Dermis microvascular lymphatic vessel endothelial cell (primary cell): ENCODE data around the gene HEXA. TPM values are rescaled to one million over a fixed set of nuclear protein-coding genes. Genes with fewer than 3 reads are reported as not detected.
A peak's percentile ranks its signal among the peaks of the same experiment; 100 is the strongest.

Experiments used
- DNase-seq, 2 donors: peaks; one replicate each; pipeline versions ENCODE4 v3.0.0 to v3.0.0-alpha.2; 2010; ENCODE audit warnings: low read depth in 2 of 2
- total RNA-seq: library from RNA; depleted of rRNA; stranded (reverse); fragments of >200 nt; gene quantifications from 2 replicates; pipeline ENCODE4 v1.2.1, GENCODE V29; 2014

Gene HEXA
- total RNA-seq, 1 donor from 2014 or later: 61.4 TPM

DNA sequence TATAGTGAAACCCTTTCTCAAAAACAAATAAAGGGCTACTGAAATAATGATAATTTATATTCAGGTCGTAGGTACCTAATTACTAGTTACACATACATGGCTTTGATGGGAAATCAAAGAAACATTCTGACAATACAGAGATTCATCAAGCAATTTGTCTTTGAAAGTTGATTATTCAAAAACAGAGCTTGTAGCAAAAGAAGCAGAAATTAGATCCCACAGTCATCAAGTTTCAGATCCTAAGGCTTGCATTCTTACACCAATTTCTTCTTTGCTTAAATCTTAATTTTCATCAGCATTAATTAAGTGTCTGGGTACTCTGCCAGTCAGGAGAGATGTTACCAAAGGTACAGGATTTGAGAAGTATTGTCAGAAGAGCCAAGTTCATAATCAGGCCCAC is 1.5 kb upstream of the HEXA start:
- DNase-seq: no peak

DNA sequence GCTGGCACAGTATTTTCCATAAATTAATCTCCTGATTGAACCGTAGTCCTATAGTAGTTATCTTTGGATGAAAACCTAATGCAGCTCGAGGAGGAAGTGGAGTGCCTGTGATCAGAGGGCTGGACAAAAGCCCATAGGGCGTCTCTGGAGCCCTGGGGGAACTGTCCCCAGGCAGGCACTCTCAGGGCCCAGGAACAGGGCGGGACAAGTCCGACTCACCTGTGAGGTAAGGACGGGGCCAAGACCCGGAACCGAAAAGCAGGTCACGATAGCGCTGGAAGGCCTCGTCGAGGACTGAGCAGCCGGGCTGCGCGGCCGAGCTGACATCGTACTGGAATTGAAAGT is 341 bp downstream of the HEXA start:
- DNase-seq: no peak

DNA sequence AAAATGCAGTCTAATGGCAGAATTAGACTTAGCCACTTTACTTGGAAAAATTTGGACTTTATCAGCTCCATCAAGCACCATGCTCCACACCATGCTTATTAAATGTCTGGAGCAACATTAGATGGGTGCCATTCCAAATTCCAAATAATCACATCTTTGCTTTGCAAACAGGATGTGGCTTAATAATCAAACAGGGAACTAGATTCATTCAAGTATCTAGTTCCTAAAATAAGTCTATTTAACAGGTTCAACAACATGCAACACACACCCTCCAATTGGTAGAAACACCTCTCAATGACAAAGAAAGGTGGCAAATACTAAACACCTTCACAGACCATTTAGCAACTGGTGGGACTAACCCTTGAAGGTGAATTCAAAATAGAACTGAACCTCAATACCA is 3.5 kb downstream of the HEXA start:
- DNase-seq: no peak

- peak in 1 of 2 donors; percentile 40 for DNase-seq
Observed at GRCh38 chr15:72369964-72370363, 5.8 kb downstream of the HEXA start.

- peak in 1 of 2 donors; percentile 19 for DNase-seq
Observed at GRCh38 chr15:72368899-72369298, 6.9 kb downstream of the HEXA start.

- DNase-seq: no peak
Observed at GRCh38 chr15:72368325-72368724, 7.5 kb downstream of the HEXA start.

GRCh38 chr15:72365844-72366243 is 10.0 kb downstream of the HEXA start:
- no peak for DNase-seq

GRCh38 chr15:72361176-72361575 is 14.6 kb downstream of the HEXA start:
- no peak for DNase-seq

DNA sequence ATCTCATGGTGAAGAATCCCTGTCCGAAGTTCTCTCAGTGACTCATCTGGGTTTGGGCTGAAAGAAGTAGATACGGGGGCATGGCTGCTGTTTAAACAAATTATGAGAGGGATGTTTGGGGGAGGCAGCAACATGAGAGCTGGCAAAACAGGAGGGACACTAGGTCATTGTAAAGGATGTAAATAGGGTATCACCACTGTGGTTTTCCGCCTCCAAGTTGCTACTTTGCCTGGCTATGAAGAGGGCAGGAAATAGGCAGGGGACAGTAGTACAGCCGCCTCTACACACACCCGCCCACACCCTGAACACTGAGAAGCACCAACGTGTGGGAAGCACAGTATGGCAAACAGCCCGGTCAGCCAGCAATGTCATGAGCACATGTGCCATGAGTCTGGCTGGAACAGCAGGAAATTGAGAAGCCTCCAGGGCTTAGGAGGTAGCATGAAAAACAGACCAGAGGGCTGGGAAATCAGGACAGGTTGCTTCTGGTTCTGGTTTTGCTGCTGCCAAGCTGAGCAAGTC is 17.1 kb downstream of the HEXA start:
- DNase-seq: peak; percentile 73 to 87

GRCh38 chr15:72358121-72358520 is 17.7 kb downstream of the HEXA start:
- no peak for DNase-seq

DNA sequence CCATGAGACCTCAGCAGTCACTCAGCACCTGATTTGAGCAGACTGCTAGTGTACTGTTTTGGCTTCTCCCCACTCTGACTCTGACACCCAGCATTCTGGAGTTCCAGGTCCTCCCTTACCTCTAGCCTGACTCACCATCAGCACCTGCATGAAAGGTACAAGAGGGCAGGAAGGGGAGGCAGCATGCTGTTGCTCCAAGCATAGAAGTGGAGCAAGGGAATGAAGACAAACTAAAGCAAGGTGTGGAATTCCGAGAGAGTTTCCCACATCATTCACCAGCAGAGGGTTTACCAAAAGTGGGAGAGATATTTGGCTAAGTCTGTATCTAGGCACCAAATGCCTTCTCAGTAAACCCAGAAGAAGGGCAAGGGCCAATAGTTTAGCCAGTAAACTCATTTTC is 21.3 kb downstream of the HEXA start:
- no peak for DNase-seq

DNA sequence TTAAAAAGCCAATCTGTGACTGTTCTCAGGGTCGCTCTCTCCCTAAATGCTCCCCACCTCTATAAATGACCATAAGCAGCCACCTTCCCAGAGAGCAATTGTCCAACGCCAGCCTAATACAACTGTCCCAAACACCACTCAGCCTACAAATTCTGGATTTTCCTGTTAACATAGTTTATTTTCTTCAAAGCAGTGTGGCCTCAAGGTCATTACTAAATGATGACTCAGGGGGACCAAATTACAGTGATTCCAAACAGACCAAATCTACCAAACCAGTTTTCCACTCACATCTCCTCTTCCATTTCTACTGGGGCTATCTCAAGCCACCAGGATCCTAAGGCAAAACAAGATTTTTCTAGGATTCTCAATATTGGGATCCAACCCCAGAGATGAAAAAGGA is 22.5 kb downstream of the HEXA start:
- DNase-seq: no peak

GRCh38 chr15:72345806-72346205 is 30.0 kb downstream of the HEXA start:
- DNase-seq: no peak

- DNase-seq: no peak
Observed at GRCh38 chr15:72345280-72345679, 30.5 kb downstream of the HEXA start.

DNA sequence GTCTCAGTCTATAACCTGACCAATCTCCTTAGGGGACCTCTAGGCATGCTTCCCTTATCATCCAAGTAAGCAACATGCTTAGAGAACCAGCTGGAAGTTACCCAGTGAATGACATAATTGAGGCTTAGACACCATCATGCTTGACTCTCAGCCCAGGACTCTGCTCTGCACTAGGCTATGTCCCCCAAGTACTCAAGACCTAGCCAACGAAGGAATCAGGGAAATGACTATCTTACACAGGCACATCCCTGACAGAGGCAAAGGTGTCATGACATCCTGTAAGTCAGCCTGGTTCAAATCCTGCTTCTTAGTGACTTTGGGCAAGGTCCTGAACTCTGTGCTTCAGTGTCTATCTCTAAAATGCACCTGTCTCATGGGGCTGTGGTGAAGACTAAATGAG is 31.2 kb downstream of the HEXA start:
- DNase-seq: no peak

GRCh38 chr15:72342385-72342784 is 33.4 kb downstream of the HEXA start:
- DNase-seq: peak in 1 of 2 donors; percentile 51

DNA sequence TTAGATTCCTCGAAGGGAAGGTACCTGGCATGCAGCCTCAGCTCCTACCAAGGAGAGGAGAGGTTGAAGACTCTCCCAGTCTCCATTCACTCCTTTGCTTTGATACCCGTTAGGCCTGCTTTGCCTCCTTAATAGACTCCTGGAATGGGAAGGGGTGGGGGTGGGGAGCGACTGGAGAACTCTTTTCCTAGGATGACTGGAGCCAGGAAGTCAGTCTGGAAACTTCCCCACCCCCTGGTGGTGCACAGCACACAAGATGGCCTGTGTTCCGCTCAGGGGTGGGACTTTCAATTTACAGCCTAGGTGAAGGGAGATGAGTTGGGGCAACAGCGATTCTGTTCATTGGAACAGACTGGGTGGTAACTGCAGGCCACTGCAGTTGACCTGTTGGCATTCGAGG is 34.5 kb downstream of the HEXA start:
- peak in 1 of 2 donors; percentile 29 for DNase-seq

DNA sequence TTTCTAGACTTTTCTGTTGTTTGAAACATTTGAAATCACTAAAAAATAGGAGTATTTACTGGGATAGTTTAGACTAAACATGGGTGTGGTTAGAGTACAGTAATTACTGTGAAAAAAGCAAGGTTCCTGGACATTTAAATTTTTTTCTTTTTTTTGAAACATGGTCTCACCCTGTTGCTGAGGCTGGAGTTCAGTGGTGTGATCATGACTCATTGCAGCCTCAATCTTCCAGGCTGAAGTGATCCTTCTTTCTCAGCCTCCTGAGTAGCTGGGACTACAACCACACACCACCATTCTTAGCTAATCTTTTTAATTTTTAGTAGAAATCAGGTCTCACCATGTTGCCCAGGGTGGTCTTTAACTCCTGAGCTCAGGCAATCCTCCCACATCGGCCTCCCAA is 35.4 kb downstream of the HEXA start:
- no peak for DNase-seq

GRCh38 chr15:72339777-72340177 is 36.0 kb downstream of the HEXA start:
- DNase-seq: peak; percentile 71 to 81

DNA sequence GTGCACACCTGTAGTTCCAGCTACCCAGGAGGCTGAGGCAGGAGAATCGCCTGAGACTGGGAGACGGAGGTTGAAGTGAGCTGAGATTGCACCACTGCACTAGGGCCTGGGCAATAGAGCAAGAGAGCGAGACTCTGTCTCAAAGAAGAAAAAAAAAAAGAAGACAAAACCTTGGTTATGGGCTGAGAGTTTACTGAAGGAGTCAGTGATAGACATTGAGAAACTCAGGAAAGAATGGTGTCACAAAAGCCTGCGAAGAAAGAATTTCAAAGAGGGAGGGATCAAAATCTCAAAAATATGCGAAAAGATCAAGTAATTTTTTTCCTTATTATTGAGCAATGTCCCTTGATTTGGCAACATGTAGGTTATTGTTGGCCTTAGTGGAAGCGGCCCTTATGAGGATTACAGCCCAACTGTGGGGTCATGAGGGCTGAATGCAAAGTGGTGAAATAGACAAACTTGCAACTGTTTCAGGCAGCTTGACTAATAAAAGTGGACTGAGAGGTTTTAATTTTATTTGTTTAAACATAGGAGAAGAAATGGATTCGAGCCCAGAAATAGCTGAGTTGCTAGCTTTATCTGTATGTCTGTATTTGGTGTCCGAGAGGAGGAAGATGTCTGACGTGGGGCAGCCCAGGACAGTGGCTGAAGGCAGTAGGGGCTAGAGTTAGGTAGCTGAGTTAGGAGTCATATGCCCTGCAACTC is 37.0 kb downstream of the HEXA start:
- DNase-seq: no peak

DNA sequence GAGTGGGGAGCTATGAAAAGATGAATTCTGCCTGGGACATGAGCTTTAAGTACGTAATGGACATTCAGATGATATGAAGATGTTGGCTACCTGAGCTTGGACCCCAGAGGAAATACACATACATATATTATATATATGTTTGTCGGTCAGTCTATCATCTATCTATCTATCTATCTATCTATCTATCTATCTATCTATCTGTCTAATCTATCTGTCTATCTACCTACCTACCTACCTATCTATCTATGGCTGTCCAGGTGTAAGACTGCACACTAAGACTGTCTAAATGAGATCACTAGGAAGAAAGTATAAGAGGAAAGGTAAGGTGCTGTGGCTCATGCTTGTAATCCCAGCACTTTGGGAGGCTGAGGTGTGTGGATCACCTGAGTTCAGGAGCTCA is 37.7 kb downstream of the HEXA start:
- DNase-seq: no peak

DNA sequence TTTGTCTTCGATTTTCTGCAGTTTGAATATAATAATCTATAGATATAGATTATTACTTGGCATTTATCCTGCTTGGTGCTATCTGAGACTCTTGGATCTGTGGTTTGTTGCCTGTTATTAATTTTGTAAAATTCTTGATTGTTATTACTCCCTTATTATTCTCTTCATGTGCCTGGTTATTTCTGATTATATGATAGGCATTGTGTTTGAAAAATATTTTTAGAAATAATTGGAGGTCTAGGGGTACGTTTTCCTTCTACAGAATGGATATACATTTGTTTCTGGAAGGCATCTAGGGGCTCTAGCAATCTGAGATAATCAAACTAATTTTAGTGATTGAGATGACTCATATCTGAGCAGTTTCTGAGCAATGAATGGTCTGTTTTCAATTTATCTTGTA is 41.0 kb downstream of the HEXA start:
- no peak for DNase-seq

- DNase-seq: no peak
Observed at GRCh38 chr15:72331021-72331420, 44.8 kb downstream of the HEXA start.

DNA sequence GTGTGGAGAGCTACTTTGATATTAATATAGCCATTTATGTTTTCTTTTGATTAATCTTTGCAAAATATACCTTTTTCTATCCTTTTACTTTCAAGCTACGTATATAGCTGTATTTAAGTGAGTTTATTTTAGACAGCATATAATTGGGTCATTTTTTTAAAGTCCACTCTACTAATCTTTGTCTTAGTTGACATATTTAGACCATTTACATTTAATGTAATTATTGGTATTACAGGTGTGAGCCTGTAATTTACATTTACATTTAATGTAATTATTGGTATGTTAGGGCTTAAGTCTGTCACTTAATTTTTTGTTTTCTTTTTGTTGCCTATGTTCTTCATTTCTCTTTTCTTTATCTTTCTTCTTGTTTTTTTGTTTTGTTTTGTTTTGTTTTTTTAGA is 52.1 kb downstream of the HEXA start:
- no peak for DNase-seq
